HepG2 (cell line): Measurements from ENCODE around the gene FASTKD3. TPM values are rescaled to one million over a fixed set of nuclear protein-coding genes. Genes with fewer than 3 reads are reported as not detected.
A peak's percentile ranks its signal among the peaks of the same experiment; 100 is the strongest.

Experiments used
- ARNT ChIP-seq: fragments of 450-650 bp; IDR thresholded peaks from 2 replicates; pipeline ENCODE4 v1.6.1; 2017
- ATF1 ChIP-seq: IDR thresholded peaks from 2 replicates; pipeline ENCODE4 v1.6.1; 2016; ENCODE audit warnings: mild to moderate bottlenecking, control low read depth
- HNRNPLL ChIP-seq: fragments of 200-400 bp; formaldehyde crosslinking; IDR thresholded peaks from 2 replicates; pipeline ENCODE4 v1.6.1; 2017; ENCODE audit warnings: mild to moderate bottlenecking, low read depth, low read length; ENCODE audit not compliant: poor library complexity, severe bottlenecking
- HOXA3 ChIP-seq: sonication (generic); formaldehyde crosslinking; IDR thresholded peaks from 2 replicates; pipeline ENCODE4 v1.5.0; 2020; ENCODE audit warnings: missing genetic modification reagents
- HOXD1 ChIP-seq: sonication (generic); formaldehyde crosslinking; IDR thresholded peaks from 2 replicates; pipeline ENCODE4 v1.5.0; 2020; ENCODE audit warnings: missing genetic modification reagents
- ISX ChIP-seq: sonication (generic); formaldehyde crosslinking; conservative IDR thresholded peaks from 2 replicates; pipeline ENCODE4 v1.5.0; 2020; ENCODE audit warnings: missing genetic modification reagents
- KDM5A ChIP-seq: fragments of 200-600 bp; sonication (generic); IDR thresholded peaks from 2 replicates; pipeline ENCODE4 v1.7.0; 2018; ENCODE audit warnings: antibody characterized with exemption, mild to moderate bottlenecking, low read length, borderline replicate concordance
- KLF11 ChIP-seq: IDR thresholded peaks from 2 replicates; pipeline ENCODE4 v1.6.1; 2016; ENCODE audit warnings: missing compliant biosample characterization
- LCORL ChIP-seq, 2 experiments: fragments of 450-650 bp in 1 of 2; sonication (generic) in 1 of 2; formaldehyde crosslinking in 1 of 2; IDR thresholded peaks; 2 replicates each; pipeline versions ENCODE4 v1.5.0 to v1.6.1; 2017 to 2020; ENCODE audit warnings: antibody characterized with exemption in 1 of 2, missing genetic modification reagents in 1 of 2
- MAFG ChIP-seq: sonication (generic); formaldehyde crosslinking; IDR thresholded peaks from 2 replicates; pipeline ENCODE4 v1.5.1; 2020; ENCODE audit warnings: mild to moderate bottlenecking, missing genetic modification reagents
- MAX ChIP-seq: IDR thresholded peaks from 2 replicates; pipeline ENCODE4 v1.6.1; 2012; ENCODE audit warnings: inconsistent platforms
- MYC ChIP-seq: sonication (generic); formaldehyde crosslinking; IDR thresholded peaks from 2 replicates; pipeline ENCODE4 v1.9.0; 2021; ENCODE audit warnings: missing genetic modification reagents, borderline replicate concordance
- POLR2A ChIP-seq, 2 experiments: IDR thresholded peaks; 2 replicates each; pipeline ENCODE4 v1.6.1; 2011; ENCODE audit warnings: low read depth in 2 of 2, low read length in 2 of 2, mild to moderate bottlenecking in 1 of 2, moderate library complexity in 1 of 2; ENCODE audit not compliant: insufficient read depth in 1 of 2
- PREB ChIP-seq: sonication (generic); formaldehyde crosslinking; IDR thresholded peaks from 2 replicates; pipeline ENCODE4 v1.4.0; 2020; ENCODE audit warnings: missing genetic modification reagents
- RXRB ChIP-seq: IDR thresholded peaks from 2 replicates; pipeline ENCODE4 v1.6.1; 2016; ENCODE audit warnings: borderline replicate concordance, missing genetic modification reagents, missing compliant biosample characterization
- ZBTB39 ChIP-seq: sonication (generic); formaldehyde crosslinking; IDR thresholded peaks from 2 replicates; pipeline ENCODE4 v1.5.0; 2020; ENCODE audit warnings: missing genetic modification reagents
- ZBTB8A ChIP-seq: sonication (generic); formaldehyde crosslinking; IDR thresholded peaks from 2 replicates; pipeline ENCODE4 v1.4.0; 2020; ENCODE audit warnings: mild to moderate bottlenecking, low read depth, missing genetic modification reagents, borderline replicate concordance
- ZFAT ChIP-seq: sonication (generic); formaldehyde crosslinking; conservative IDR thresholded peaks from 2 replicates; pipeline ENCODE4 v1.8.1; 2023; ENCODE audit warnings: missing genetic modification reagents, inconsistent platforms
- ZNF512 ChIP-seq: sonication (generic); formaldehyde crosslinking; IDR thresholded peaks from 2 replicates; pipeline ENCODE4 v1.4.0; 2020; ENCODE audit warnings: mild to moderate bottlenecking, missing genetic modification reagents
- ZNF550 ChIP-seq: sonication (generic); formaldehyde crosslinking; IDR thresholded peaks from 2 replicates; pipeline ENCODE4 v1.4.0; 2020; ENCODE audit warnings: mild to moderate bottlenecking, missing genetic modification reagents, borderline replicate concordance
- ZNF615 ChIP-seq: sonication (generic); formaldehyde crosslinking; IDR thresholded peaks from 2 replicates; pipeline ENCODE4 v1.5.0; 2020; ENCODE audit warnings: mild to moderate bottlenecking, missing genetic modification reagents, borderline replicate concordance
- ZNF784 ChIP-seq: sonication (generic); formaldehyde crosslinking; IDR thresholded peaks from 2 replicates; pipeline ENCODE4 v1.5.1; 2020; ENCODE audit warnings: missing genetic modification reagents, mild to moderate bottlenecking, borderline replicate concordance
- ZNF788 ChIP-seq: sonication (generic); formaldehyde crosslinking; IDR thresholded peaks from 2 replicates; pipeline ENCODE4 v1.5.0; 2020; ENCODE audit warnings: mild to moderate bottlenecking, missing genetic modification reagents, borderline replicate concordance
- ZNF841 ChIP-seq: sonication (generic); formaldehyde crosslinking; IDR thresholded peaks from 2 replicates; pipeline ENCODE4 v1.8.1; 2023; ENCODE audit warnings: missing genetic modification reagents, borderline replicate concordance
- polyA plus RNA-seq, 8 experiments: library from polyadenylated mRNA; depleted of rRNA in 3 of 8; stranded (reverse) in 7 of 8; unstranded in 1 of 8; fragments of >200 nt; fragmentation: Illumina TruSeq in 4 of 8; extraction: Trizol in 4 of 8; gene quantifications; 2 replicates each; pipeline versions ENCODE4 v1.2.1 to v1.2.3, GENCODE V29; 2011 to 2016; ENCODE audit warnings: low read depth in 4 of 8, missing spikeins in 1 of 8, mixed read lengths in 1 of 8; ENCODE audit not compliant: insufficient read depth in 1 of 8
- total RNA-seq, 5 experiments: library from RNA; depleted of rRNA; stranded (reverse); fragments of >200 nt; fragmentation: Illumina TruSeq; extraction: Trizol; gene quantifications; 2 replicates each; pipeline ENCODE4 v1.2.3, GENCODE V29; 2016; ENCODE audit warnings: low read depth in 1 of 5

The FASTKD3 gene
- total and polyA plus RNA-seq, 2 of the 13 experiments (the other 11 are each of a cell fraction or from before 2014, with no cell fraction given) = 6.9 to 17.8 TPM

GRCh38 chr5:7868773-7869473 lies at the start of gene FASTKD3, which contains the start of gene MTRR (continued):
- TF ChIP-seq ZNF784 (peak; percentile 72; the same call in 1 of the 2 replicates), ZBTB8A (peak; percentile 36; the same call in 1 of the 2 replicates), MAFG (CRISPR knock-in tag) (no peak), ISX (CRISPR knock-in tag) (peak; percentile 36), ZBTB39 (CRISPR knock-in tag) (peak; percentile 84; the same call in 1 of the 2 replicates), ZNF788 (peak; percentile 74; the same call in 1 of the 2 replicates), HNRNPLL (peak; percentile 91), KLF11 (no peak), KDM5A (peak; percentile 57), POLR2A (IDR thresholded peaks at IDR 0.05; ENCODE audit: insufficient read depth in 1 of 2, low read depth in 2 of 2, low read length in 2 of 2) (peak; percentile 85 to 92), MAX (peak; percentile 75), ZNF550 (CRISPR knock-in tag) (no peak; the same call in 1 of the 2 replicates), RXRB (CRISPR knock-in tag) (peak; percentile 27; the same call in 1 of the 2 replicates), ZNF841 (no peak), HOXD1 (CRISPR knock-in tag) (no peak; the same call in 1 of the 2 replicates), LCORL (IDR thresholded peaks at IDR 0.05) (no peak), LCORL (CRISPR knock-in tag; IDR thresholded peaks at IDR 0.05) (peak; percentile 41; the same call in 1 of the 2 replicates), ARNT (no peak), PREB (CRISPR knock-in tag) (no peak), HOXA3 (CRISPR knock-in tag) (peak; percentile 88), ZNF615 (CRISPR knock-in tag) (no peak), ATF1 (CRISPR knock-in tag) (peak; percentile 81; the same call in 1 of the 2 replicates), ZFAT (no peak), ZNF512 (CRISPR knock-in tag) (no peak), MYC (peak; percentile 79)
